HG03521 (cell line): ENCODE results near the gene PRL.

Experiments
- ATAC-seq: cut with Tn5 transposase; IDR thresholded peaks from one replicate; pipeline ENCODE4 v1.9.1; 2021; ENCODE audit warnings: mild to moderate bottlenecking, moderate library complexity; ENCODE audit not compliant: unreplicated experiment

PRL gene

DNA sequence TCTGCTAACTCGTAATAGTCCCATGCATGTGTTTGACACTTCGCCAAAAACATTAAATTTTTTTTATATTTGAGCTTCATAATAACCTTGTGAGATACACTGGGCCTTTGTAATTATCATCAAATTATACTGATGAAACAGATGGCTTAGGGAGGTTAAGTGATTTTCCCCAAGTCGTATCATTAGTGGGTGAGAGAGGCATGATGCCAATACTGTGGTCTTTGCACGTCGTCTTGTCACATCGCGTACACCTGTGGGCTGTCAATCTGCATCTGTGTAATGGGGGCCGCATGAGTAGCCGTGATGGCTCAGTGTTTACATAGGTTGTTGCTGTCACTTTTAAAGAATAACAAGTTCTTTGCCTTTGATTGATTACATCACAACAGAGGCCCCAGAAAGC lies 1.7 kb downstream of the PRL start:
- no peak for ATAC-seq

DNA sequence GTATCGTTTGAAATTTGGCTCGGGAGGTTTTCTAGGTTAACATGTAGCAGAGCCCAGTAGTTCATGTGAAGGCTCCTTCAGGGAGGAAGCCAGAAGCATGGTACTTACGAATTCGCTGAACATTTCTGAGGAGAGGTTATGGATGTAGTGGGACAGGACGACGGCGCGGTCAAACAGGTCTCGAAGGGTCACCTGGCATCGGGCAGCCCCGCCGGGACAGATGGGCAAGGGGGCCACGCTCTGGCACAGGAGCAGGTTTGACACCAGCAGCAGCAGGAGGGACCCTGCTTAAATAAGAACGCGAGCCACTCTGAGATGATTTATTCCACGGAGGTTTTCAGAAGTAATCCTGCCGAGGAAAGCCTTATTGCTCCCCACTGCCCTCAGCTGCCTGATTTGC lies 2.5 kb downstream of the PRL start:
- ATAC-seq = no peak

DNA sequence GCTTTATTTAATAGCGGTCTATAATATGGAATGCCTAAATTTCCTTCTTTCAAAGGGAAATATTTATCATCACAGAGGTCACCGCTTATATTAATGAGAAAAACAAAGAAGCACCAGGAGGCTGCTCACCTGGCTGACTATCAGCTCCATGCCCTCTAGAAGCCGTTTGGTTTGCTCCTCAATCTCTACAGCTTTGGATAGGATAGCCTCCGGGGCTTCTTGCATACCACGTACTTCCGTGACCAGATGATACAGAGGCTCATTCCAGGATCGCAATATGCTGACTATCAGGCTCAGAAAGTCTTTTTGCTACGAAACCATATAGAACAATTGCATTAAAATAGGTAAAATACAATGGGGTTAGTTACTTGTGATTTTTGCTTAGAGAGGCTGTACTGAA lies 6.8 kb downstream of the PRL start:
- no peak for ATAC-seq

DNA sequence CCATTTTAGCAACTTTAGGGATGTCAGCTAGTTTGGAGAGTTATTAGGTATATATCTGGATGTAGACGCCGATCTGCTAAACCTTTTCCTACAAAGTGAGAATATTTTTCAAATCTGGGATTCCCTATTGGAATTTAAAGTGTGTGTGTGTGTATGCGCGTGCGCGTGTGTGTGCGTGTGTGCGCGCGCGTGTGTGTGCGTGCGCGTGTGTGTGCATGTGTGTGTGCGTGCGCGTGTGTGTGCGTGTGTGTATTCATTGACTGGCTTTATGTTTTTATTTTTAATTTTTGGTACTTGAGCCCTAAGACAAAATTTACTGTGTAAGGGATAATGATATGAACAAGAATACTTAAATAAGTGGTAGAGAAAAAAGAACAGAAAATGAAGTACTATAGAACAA lies 8.1 kb downstream of the PRL start:
- ATAC-seq = no peak

DNA sequence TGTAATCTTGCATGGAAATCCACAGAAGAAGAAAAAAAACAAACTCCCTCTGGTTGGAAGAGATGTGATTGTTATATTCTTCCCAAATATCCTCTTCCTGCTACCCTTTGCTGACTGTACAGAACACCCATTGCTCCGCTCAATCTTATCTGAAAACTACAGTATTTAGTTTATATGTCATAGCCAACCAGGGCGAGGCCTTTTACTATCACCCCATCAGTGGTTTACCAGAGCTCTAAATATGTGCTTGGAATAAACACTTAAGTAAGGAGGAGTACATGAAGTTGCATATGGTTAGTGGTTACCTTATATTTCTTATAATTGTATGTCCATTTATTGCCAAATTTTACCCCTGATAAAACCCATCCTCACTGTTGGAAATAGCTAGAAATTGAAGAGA lies 12.2 kb downstream of the PRL start:
- no peak for ATAC-seq

DNA sequence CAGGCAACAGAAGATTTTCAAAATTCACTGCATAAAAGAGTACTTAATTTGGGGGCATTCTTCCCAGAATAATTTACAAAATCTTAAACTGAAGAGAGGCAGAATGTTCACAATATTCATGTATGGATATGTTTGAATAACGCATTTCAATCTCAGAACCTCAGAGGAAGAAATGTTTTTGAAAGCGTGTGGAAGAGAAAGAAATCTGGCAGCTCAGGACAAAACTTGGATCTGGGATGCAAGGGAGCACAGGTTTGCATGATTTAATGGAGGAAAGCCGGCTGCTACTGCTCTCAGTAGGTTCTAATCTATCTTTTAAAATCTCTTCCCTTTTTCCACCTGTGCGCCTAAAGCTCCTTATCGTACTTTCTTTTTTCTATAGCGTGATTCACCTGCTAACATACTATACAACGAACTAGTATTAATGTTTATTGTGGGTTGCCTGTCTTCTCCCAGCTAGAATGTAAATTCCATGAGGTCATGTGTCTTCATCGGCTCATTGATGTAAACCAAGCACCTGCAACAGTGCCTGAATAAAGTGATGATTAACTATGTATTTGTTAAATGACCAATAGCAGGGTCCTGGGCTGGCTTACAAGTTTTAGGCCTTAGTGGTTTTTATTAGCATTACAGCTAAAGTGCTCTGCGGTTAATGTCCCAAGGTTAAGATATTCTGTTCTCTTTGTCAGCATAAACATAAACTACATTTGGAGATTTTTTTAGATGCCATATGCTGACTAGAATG lies 15.3 kb downstream of the PRL start:
- ATAC-seq = no peak

DNA sequence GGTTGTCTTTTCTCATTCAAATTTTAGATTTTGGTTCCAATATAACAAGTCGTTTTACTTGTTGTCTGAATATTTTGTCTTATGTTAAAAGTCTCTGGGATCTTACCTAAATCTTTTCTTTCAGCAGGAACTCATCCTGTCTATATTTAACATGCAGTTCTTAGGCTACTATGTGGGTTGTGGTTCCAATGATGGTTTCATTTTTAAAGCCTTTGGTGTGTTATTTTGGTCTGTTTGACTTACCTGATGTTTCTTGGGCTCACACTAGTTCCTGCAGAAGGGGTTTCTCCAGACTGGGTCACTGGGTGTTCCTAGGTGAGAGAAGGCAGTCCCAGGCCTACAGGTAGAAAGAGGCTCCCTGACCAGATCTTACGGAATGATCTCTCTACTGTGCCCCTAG lies 17.4 kb downstream of the PRL start:
- ATAC-seq = no peak

DNA sequence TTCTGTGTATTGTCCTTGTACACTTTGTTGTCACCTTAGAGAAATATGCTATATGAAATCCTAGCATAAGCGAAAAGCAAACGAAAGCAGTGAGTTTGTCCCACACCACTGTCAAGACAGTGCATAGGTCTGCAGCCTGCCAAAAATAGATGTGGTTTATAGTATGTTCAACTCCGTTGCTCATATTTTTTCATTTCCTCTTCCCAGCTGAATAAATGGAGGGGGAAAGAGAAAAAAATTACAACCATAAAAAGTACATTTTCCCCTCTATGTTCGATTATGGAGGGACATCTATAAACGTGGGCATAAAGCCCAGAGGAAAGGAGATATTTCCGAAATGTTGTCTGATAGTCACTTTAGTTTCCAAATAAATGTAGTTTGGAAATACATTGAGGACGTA lies 25.8 kb downstream of the PRL start:
- ATAC-seq = no peak

DNA sequence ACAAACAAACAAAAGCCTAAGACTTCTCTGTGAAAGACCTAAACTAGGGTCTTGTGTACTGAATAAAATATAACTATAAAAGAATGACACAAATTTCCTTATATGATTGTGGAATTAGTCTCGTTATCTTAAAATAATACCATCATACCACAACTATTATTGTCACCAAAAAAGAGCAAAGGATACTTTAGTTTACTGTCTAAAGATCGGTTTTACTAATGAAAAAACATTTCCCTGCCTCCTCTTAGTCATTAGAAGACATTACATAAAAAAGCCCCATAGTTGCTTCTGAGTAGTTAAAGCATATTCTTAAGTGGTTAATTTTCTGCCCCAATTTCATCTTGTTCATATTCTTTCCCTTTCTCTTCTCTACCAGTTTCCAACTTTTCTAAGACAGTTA lies 33.1 kb downstream of the PRL start:
- no peak for ATAC-seq

DNA sequence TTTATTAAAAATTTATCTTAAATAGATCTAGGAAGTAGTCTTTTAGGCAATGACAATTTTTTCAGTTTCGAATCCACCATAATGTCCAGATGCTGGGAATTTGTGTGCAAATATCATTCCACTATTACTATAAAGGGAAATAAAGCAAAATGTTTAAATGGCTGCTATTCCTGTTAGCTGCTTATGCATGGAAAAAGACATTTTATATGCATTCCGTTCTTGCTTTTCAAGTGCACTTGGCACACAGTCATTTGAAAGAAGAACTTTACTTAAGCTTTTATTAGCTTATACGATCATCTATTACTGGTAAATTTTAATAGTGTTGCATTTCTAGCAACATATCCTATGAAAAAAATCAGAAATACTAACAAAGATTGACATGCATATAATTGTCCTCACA lies 42.0 kb downstream of the PRL start:
- no peak for ATAC-seq

DNA sequence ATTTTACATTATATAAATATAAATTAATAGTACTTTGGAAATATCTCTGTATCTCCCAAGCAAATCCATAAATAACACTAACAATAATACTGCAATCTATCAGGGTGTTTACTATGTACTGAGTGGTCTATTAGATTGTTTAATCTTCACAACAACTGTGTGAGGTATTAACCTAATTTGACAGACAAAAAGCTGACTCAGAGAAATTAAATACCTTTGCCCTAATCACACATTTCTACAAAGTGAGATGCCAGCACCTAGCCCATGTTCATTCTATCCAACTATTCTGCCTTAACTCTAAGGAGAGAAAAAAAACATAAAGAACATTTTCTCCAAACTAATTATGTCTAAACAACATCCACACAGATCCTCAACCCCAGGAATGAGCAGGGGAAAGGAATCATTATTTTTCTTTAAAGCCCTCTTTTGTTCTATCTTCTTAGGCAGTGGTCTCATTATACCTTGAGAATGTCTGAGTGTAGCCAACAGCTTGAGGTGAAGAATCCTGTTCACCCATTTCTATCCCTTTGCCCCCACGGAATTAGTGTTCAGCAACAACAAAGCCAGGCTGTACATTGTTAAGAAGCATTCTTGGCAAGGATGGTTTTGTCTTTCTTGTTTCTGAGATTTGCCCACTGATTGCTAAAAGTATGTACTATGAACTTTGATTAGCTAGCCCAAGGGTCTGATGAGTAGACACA lies 42.7 kb downstream of the PRL start:
- ATAC-seq = no peak

DNA sequence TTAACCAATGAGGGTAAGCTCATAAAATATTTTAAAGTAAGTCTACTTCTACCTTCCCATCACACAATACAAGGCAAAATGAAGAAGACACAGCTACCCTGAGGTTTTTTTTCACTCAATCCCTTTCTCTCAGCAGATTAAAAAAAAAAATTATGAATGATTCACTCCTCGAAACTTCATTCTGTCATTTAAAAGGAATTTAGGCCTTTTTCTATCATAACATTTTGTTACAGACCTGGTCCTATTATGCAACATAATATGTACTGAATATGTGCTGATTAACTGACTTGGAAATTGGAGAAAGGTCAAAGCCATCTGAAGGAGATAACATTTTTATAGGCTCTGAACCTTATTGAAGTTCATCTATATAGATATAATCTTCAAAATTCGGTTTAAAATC lies 45.5 kb downstream of the PRL start:
- ATAC-seq = no peak

DNA sequence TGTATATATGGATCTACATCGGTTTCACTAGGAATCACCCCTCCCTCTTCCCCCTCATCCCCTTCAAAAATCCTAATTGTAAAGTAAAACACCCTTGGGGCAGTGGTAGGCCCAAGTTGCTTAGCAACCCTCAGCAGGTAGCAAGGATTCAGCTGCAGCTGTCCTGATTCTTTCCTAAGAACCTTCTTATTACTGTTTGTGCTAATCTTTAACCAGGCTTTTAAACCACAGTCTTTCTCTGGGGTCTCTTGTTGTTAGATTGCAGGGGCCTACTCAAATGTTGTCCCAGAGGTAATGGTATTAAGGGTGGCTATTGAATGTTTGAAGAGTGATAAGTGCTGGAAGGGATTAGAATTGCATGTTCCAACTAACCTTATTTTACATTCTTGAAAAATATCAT lies 46.4 kb downstream of the PRL start:
- ATAC-seq = no peak

DNA sequence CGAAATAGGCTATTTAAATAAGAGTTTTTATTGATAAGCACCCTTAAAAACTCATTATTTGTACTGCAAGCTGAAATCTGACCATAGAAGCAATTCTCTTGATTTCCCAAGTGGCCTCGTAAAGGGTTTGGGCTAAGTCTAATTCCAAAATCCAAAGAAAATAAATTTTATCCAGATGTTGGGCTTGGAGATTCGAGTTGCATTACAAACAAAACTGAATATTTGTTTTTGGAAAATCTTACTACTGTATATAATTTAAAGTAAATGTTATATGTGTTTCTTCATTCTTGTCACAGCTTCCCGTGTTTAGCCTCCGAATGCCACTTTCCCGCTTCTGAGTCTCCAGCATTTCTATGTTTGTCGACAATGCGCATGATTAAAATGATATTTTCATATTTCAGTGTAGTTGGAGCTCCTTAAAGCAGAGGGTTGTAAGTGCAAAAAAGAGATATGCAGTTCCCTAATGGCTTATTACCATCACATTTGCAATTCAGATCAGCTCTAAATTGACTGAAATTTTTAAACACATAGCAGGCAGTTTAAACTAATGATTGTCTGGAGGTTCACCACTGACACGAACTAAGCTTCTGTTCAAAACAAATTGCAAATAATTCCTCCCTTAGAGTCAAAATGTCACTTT lies 47.0 kb downstream of the PRL start:
- ATAC-seq = no peak

DNA sequence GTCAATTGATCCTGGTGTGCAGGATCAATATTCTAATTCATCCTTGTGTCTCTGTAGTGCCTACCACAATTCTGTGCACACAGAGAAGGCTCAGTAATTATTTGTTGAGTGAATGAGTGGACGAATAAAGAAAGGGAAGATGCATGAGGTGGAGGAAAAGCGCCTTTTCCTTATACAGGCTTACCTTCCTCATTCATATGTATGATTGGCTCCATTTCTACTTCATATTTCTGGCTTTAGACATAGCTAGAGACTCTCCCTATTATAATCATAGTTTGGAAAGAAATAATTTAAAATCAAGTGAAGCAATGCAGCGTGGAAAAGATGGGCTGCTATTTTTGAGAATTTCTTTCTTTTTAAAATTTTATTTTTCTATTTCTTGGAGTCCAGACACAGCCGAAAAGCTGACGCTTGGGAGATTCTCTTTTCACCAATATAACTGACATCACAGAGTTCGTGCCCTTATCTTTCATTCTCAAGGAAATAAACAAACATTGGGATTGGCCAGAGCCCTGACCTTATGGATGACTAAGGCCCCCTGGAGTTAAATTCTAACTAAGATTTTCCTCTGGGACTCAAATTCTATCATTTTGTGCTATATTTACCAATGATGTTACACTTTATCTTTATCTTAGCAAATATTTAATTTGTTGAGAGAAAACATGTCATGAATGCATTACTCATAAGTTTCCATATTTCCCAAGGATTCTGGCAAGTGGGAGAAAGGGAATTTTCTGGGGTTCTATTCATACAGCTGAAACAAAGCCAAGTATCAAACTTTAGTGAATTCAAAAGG lies 48.1 kb downstream of the PRL start:
- no peak for ATAC-seq

DNA sequence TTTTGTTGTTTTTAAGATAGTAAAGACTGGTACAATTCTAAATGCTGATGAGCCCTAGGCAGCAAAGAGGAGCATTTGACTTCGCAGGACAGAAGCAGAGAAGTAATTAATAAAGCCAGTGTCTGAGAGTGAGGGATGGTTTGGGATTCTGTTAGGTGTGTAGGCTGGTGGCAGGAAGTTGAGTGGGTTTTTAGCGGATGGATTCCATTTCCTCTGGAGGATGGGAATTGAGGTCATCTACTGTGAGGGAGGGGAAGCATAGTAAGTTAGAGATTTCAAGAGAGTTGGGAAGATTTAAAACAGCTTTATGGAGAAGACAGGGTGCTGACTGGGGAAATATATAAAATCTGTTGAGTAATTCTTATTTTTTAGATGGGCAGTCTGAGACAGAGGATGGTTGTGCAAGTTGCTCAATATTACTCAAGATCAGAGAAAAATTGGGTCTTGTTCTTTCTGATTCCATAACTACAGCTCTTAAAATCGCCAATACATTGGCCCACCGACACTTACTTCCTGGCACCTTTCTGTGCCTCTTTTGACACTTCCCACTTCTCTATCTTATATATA lies 48.8 kb downstream of the PRL start:
- ATAC-seq = no peak

DNA sequence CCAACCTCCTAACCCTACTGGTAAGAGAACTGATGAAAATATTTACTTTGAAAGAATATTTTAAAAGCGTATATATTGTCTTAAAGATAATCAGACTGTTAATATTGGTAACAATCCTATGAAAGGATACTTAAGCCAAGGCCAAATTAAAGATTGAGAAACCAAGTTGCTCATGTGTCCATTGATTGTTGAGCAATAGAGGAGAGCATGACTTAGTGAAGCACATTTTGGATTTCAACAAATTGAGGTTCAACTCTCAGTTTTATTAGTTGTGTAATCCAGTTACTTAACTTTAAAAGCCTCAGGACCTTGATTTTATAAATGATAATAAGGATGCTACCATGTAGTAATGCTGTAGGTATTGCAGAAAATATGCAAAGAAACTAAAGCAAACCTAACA lies 56.8 kb downstream of the PRL start:
- no peak for ATAC-seq

DNA sequence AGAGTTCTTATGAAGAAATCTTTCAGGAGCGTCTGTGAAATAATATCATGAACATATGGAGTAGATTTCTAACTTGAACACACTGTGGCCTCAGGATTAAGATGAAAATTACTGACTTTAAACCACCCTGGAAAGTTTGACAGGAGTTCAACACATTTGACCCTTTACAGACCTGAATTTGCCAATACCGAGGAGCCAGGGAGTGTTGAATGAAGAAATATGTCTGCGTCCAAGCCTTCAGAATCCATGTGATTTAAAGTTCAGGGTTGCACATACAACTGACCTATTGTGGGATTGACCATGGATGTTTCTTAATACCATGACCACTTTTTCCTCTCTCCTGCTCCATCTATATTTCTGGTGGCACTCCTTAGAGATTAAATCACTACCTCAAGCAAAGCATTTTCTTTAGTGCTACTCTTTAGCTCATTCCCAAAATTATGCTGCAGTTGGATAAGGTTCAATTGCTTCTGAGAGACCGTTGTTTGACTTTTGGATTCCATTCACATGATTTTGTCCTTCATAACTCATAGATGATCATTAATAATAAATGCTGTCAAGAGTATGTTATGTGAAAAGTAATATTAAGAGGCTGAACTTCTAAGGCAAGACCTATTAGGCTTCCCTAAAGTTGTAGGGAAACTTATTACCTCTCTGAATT lies 57.4 kb downstream of the PRL start:
- no peak for ATAC-seq

DNA sequence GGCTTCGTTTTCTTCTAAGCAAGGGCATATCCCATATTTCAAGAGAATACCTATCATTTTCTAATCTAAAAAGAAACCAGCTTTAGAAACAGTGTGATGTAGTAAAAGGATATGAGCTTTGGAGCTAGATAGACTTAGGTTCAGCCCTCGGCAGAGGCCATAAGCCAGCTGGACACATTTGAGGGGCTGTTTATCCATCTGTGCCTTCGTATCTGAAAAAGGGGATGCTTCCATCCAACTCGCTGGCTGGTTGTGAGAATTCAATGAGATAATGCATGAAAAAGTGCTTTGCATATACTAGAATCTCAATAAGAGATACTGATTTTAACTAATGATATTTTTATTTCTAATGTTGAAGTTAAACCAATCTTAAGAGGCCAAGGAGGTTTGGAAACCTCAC lies 58.0 kb downstream of the PRL start:
- no peak for ATAC-seq

DNA sequence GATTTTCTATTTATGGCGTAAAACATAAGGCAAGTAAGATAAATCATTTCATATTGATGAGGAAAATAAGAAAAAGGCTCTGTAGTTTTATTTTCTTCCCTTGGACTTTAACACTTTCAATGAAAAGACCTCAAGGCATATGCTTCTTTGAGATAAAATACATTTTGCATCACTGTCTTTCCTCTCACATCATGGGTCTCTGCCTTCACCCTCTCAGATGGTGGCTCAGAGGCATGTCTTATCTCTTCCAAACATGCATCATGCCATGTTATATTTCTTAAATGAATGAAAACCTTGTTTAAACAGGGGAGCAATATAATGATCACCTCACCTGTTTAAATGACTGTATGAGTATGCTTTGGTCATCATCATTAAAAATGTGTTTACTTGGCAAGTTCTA lies 59.3 kb downstream of the PRL start:
- ATAC-seq = no peak
